Spinal cord (tissue), 10 donors: ENCODE measurements around the gene LAPTM5. TPM values are rescaled to one million over a fixed set of nuclear protein-coding genes. Genes with fewer than 3 reads are reported as not detected.
"Not testable (repeated sequence)": the region's sequence is repeated elsewhere in the genome, so short reads cannot be mapped to it uniquely, and the experiment has no call there.

Experiments used
- DNase-seq, 6 donors: peaks; one replicate each; pipeline versions ENCODE4 v3.0.0 to v3.0.0-alpha.2; 2013 to 2015; ENCODE audit warnings: low spot score in 6 of 6, low read depth in 4 of 6
- H3K27ac ChIP-seq: one replicate; pipeline ENCODE4 v1.5.1; 2013; ENCODE audit warnings: low read depth, low read length, control low read depth
- H3K27me3 ChIP-seq: one replicate; pipeline ENCODE4 v1.6.1; 2013; ENCODE audit warnings: low read length; ENCODE audit not compliant: control insufficient read depth, insufficient read depth
- H3K36me3 ChIP-seq: one replicate; pipeline ENCODE4 v1.6.1; 2013; ENCODE audit warnings: low read length; ENCODE audit not compliant: control insufficient read depth, insufficient read depth
- H3K4me1 ChIP-seq: one replicate; pipeline ENCODE4 v1.6.1; 2013; ENCODE audit warnings: low read length; ENCODE audit not compliant: control insufficient read depth, insufficient read depth
- H3K4me3 ChIP-seq: one replicate; pipeline ENCODE4 v1.5.1; 2013; ENCODE audit warnings: low read depth, low read length, control low read depth
- H3K9me3 ChIP-seq: one replicate; pipeline ENCODE4 v1.6.1; 2013; ENCODE audit warnings: low read length; ENCODE audit not compliant: control insufficient read depth, insufficient read depth
- WGBS: methylation state at CpG from one replicate; pipeline ENCODE4 v1.1.5; 2013; ENCODE audit warnings: missing lambda C conversion rate; ENCODE audit not compliant: insufficient coverage; 5-methylcytosine and 5-hydroxymethylcytosine counted together
- polyA plus RNA-seq, 2 donors: library from polyadenylated mRNA; unstranded; fragments of 120-200 nt; gene quantifications; one replicate each; pipeline ENCODE4 v1.2.1, GENCODE V29; 2013; ENCODE audit not compliant: insufficient read length in 2 of 2
- total RNA-seq, 2 donors: library from RNA; depleted of rRNA in 1 of 2; stranded (reverse); fragments of 120-200 nt in 1 of 2; fragments of >200 nt in 1 of 2; gene quantifications; one replicate each; pipeline versions ENCODE4 v1.2.3 to v1.2.4, GENCODE V29; 2013 to 2014
- donor health status: healthy.

Gene LAPTM5
- total and polyA plus RNA-seq, 4 donors, result 13.8 to 55.0 (median 39.6) TPM

DNA sequence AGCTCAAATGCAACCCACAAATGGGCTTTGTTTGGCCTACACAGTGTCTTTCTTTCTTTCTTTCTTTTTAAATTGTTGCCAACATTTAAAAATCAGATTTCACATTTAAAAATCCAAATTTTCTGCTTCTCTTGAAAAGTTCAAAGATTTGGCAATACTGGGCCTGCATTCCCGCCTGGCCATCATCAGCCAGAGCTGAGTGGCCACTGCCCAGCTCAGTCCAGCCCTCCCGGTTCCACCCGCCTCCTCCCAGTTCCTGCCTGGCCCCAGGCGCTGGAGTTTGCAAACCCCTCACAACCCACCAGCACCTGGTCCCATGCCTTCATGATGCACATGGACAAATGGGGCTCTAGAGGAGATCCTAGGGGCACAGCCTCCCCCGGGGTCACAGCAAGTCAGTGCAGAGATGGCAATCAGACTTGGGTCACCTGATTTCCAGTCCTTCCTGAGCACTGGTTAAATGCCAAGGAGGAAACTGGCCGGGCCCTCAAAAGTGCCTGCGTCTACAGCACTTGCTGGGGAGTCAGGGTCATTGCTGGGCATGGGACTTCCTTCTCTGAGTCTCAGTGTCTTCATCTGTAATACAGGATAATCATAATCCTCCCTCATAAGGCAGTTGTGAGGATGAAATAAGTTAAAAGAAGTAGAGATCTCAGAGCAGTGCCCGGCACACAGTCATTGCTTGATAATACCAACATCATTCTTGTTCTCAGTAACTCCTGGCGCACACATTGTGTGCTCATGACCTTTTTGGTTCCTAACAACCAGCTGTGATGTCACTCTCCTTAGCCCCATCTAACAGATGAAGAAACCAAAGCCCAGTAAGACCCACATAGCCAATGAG is 41.0 kb upstream of the LAPTM5 start:
- H3K9me3 ChIP-seq, result no peaks in the 10 kb centered on the region
- H3K27ac ChIP-seq, result peak overlapping the region; percentile 73

DNA sequence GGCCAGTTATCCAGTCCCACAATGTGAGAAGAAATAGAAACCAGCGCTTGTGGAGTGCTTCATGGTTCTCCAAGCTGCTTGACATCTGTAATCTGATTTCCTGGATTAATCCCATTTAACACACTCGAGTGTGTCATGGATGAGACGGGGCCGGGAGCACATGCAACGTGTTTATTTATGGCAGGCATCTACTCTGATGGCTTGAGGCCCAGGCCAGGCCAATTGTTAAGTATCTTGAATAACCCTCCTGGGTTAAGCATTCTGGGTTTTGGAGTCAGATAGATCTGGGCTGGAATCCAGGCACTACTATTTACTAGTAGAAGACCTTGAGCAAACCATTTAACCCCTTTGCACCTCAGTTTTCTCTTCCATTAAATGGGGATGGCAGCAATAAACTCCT is 37.5 kb upstream of the LAPTM5 start:
- H3K9me3 ChIP-seq, result no peaks in the 10 kb centered on the region
- H3K27ac ChIP-seq, result no peak overlapping the region
- DNase-seq, result no peak
- peaks cover 19% of the 10 kb centered on the region for H3K4me1 ChIP-seq
- no peaks in the 10 kb centered on the region for H3K27me3 ChIP-seq
- H3K36me3 ChIP-seq, result no peaks in the 10 kb centered on the region
- no peak overlapping the region for H3K4me3 ChIP-seq
- 35% methylated on average over 5 of the region's 5 CpGs for WGBS

More for the DNA sequence above, 41.0 kb upstream of the LAPTM5 start:
- Histone ChIP-seq H3K4me3 (no peak overlapping the region), H3K27me3 (no peaks in the 10 kb centered on the region), H3K4me1 (peaks cover 32% of the 10 kb centered on the region), H3K36me3 (no peaks in the 10 kb centered on the region)
- WGBS, result 85% methylated on average over 7 of the region's 9 CpGs
- DNase-seq, result no peak

DNA sequence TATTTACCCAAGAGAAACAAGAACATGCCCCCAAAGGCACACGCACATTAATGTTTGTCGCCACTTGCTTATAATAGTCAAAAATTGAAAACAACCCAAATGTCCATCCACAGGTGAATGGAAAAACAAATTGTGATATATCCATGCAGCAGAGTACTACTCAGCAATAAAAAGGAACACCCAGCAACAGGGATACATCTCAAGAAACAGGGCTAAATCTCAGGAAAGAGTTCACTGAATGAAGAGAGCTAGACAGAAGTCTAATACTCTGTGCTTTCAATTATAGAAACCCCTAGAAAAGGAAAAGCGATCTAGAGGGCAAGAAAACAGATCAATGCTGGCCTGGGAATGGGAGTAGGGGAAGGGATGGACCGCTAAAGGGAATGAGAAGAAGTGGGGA is 36.7 kb upstream of the LAPTM5 start:
- DNase-seq, result no peak
- no peak overlapping the region for H3K4me3 ChIP-seq
- H3K4me1 ChIP-seq, result peaks cover 21% of the 10 kb centered on the region
- no peaks in the 10 kb centered on the region for H3K27me3 ChIP-seq
- H3K9me3 ChIP-seq, result no peaks in the 10 kb centered on the region
- WGBS, result 100% methylated on average over 1 of the region's 4 CpGs
- no peaks in the 10 kb centered on the region for H3K36me3 ChIP-seq
- no peak overlapping the region for H3K27ac ChIP-seq

DNA sequence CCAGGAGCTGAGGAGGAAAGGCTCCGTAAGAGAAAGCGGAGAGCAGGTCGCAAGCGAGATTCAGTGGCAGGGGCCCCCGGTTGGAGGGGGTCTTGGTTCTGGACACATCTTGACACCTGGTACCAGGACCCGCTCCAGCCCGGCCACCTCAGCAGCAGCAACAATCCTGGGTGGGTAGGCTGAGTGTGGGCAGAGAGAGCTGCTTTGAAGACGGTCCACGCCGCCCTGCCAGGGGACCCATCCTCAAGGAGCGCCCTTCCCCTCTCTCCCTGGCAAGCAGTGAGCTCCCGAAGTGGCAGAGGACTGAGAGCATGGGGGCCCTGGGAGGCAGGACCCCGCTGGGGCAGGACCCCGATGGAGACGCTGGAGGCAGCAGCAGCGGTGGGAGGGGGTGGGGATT is 35.6 kb upstream of the LAPTM5 start:
- Histone ChIP-seq H3K4me3 (no peak overlapping the region), H3K27me3 (no peaks in the 10 kb centered on the region), H3K4me1 (peaks cover 23% of the 10 kb centered on the region), H3K36me3 (no peaks in the 10 kb centered on the region), H3K9me3 (no peaks in the 10 kb centered on the region), H3K27ac (no peak overlapping the region)
- DNase-seq, result no peak
- 80% methylated on average over 13 of the region's 16 CpGs for WGBS

DNA sequence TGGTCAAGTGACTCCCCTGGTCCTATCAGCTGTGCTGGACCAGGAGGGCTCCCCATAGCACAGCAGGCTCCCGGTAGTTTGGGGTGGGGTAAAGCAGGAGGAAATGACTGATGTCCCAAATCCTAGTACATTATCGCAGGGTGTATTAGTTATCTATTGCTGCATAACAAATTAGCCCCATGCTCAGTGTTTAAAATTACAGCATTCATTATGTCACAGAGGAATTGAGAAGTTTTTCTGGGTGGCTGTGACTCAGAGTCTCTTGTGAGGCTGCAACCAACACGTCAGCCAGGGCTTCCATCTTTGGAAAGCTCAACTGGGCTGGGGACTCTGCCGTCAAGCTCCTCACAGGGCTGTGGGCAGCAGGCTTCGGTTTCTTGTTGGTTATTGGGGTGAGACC is 34.3 kb upstream of the LAPTM5 start:
- no peak for DNase-seq
- Histone ChIP-seq H3K27ac (no peak overlapping the region), H3K4me1 (peaks cover 29% of the 10 kb centered on the region), H3K4me3 (no peak overlapping the region), H3K9me3 (no peaks in the 10 kb centered on the region), H3K27me3 (no peaks in the 10 kb centered on the region), H3K36me3 (no peaks in the 10 kb centered on the region)
- 70% methylated on average over 2 of the region's 5 CpGs for WGBS

DNA sequence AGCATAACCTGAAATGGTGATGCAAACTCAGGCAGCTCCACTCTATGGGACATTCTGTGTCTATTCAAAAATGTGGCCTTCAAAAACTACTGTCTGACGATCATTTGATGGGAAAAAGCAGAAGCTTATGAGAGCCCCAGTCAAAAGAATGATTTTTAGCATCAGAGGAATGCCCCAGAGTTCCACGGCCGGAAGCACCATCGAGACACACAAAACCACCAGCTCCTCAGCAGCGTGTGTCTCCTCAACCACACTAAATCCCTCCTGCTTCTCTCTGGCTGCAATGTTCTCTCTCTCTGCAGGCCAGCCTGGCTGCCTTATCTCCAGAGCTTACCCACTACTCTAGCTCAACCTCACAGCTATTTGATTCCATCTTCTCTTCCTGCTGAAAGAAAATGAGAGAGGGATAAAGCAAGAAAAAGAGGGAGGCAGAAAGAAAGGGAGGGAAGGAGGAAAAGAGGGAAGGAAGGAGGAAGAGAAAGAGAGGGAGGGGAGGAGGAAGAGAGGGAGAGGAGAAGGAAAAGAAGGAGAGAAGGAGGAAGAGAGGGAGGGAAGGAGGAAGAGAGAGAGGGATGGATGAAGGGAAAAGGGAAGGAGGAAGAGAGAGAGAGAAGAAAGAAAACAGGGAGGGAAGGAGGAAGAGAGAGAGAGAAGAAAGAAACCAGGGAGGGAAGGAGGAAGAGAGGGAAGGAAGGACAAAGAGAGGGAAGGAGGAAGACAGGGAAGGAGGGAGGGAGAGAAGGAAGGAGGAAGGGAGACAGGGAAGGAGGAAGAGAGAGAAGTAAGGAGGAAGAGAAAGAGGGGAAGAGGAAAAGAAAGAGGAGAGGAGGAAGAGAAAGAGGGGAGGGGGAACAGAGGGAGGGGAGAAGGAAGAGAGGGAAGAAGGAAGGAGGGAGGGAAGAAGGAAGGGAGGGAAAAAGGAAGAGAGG is 33.5 kb upstream of the LAPTM5 start:
- H3K36me3 ChIP-seq, result no peaks in the 10 kb centered on the region
- H3K4me1 ChIP-seq, result peaks cover 37% of the 10 kb centered on the region
- no peaks in the 10 kb centered on the region for H3K9me3 ChIP-seq
- DNase-seq, result no peak
- no peak overlapping the region for H3K4me3 ChIP-seq
- no peak overlapping the region for H3K27ac ChIP-seq
- 76% methylated on average over 5 of the region's 5 CpGs for WGBS
- H3K27me3 ChIP-seq, result no peaks in the 10 kb centered on the region

DNA sequence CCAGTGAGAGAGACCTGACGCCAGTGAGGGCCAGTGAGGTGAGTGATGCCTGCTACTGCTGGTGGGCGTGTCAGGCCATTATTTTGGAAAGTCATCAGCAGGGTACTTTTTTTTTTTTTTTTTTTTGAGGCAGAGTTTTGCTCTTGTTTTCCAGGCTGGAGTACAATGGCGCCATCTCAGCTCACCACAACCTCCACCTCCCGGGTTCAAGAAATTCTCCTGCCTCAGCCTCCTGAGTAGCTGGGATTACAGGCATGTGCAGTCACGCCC is 32.6 kb upstream of the LAPTM5 start:
- H3K4me3 ChIP-seq, H3K27ac ChIP-seq, H3K36me3 ChIP-seq, DNase-seq, H3K27me3 ChIP-seq, H3K9me3 ChIP-seq: not testable (repeated sequence)
- no CpG with 5 or more reads among the region's 5 CpGs for WGBS
- H3K4me1 ChIP-seq, result peaks cover 42% of the 10 kb centered on the region

DNA sequence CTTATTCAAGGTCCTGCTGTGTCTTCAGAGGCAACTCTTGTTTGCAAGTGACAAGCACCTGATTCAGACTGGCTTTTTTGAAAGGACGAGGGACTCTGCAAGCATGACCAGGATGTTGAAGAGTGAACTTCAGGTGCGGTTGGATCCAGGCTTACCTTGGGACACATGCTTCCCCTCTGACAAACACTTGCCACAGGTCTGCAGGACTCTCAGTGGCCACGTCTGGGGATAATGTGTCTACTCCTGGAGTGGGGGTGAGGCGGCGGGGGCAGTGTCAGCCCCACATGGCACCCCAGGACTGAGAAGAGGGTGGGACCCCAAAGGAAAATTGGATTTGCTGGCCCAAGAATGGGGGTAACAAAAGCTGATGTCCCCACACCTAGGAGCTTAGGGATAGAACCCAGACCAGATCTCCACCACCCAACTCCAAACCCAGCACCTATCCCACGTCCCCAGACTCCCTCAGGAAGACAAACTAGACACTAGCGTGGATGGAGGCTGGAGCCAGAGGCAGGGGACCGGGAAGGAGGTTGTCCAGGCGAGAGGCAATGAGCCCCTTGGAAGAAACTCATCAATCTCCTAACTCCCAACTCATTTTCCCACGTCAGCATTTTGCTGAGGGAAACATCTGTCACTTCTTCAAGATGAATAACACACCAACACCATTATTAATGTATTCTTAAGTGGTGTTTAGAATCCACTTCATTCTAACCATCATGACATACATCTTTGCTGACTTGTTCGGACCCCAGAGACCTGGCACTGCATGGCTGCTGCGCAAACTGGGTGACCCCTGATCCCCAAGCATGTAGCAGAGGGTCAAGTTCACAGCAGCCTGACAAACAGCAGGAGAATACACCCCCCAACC is 32.0 kb upstream of the LAPTM5 start:
- Histone ChIP-seq H3K4me3 (no peak overlapping the region), H3K36me3 (no peaks in the 10 kb centered on the region), H3K9me3 (no peaks in the 10 kb centered on the region), H3K4me1 (peaks cover 44% of the 10 kb centered on the region), H3K27ac (no peak overlapping the region), H3K27me3 (no peaks in the 10 kb centered on the region)
- WGBS, result 86% methylated on average over 9 of the region's 12 CpGs
- no peak for DNase-seq

DNA sequence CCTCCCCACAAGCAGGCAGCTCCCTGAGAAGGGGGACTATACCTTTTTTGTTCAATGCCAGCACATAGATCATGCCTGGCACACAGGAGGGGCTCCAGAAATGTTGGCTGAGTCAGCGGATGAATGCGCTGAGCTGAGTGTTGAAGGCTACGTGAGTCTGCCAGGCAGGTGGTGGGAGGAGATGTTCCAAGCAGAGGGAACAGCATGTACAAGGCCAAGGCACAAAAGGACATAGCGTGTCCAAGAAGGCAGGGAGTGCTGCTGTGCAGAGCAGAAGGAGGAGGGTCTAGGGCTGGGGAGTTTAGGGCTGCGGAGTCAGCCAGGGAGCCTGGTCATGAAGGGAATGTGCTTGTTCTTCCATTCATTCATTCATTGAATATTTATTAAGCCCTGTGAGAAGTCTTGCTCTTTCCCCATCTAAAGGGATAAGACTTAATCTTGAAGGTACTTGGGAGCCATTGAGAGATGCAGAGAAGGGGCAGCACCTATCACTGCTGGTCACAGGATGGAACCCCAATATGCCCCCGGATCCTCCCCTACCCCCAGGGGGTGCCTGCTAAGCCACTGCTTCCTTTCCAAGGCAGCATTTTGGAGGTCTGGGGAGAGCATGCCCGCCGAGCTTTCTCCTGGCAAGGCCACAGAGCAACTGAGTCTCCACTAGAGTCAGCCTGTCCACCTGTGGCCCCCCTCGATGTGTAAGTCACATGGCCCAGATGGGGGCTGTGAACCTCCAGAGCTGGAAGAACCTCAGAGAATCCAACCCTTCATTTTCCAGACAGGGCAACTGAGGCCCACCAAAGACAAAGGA is 31.2 kb upstream of the LAPTM5 start:
- WGBS, result 76% methylated on average over 8 of the region's 9 CpGs
- Histone ChIP-seq H3K36me3 (no peaks in the 10 kb centered on the region), H3K4me3 (no peak overlapping the region), H3K9me3 (no peaks in the 10 kb centered on the region), H3K27me3 (no peaks in the 10 kb centered on the region), H3K4me1 (peaks cover 44% of the 10 kb centered on the region), H3K27ac (no peak overlapping the region)
- peak in 1 of 6 donors; percentile 46 for DNase-seq
